Endodermal cell (in vitro differentiated cells): ENCODE measurements around the gene CYB561D2. TPM values are rescaled to one million over a fixed set of nuclear protein-coding genes. Genes with fewer than 3 reads are reported as not detected.

Experiments used
- DNase-seq: peaks from one replicate; pipeline ENCODE4 v3.0.0-alpha.2; 2017
- H3K27ac ChIP-seq: 2 replicates; pipeline ENCODE4 v1.5.1; 2013; ENCODE audit warnings: mild to moderate bottlenecking, low read depth, low read length, moderate library complexity
- H3K27me3 ChIP-seq: 2 replicates; pipeline ENCODE4 v1.6.1; 2013; ENCODE audit warnings: mild to moderate bottlenecking, low read length, moderate library complexity; ENCODE audit not compliant: insufficient read depth, control insufficient read depth, poor library complexity, severe bottlenecking
- H3K36me3 ChIP-seq: 2 replicates; pipeline ENCODE4 v1.7.0; 2013; ENCODE audit warnings: mild to moderate bottlenecking, low read length, moderate library complexity; ENCODE audit not compliant: control insufficient read depth, insufficient read depth
- H3K4me1 ChIP-seq: one replicate; pipeline ENCODE4 v1.7.0; 2013; ENCODE audit warnings: low read length; ENCODE audit not compliant: control insufficient read depth, insufficient read depth
- H3K4me3 ChIP-seq: 2 replicates; pipeline ENCODE4 v1.5.1; 2013; ENCODE audit warnings: mild to moderate bottlenecking, low read length, moderate library complexity
- H3K9ac ChIP-seq: 2 replicates; pipeline ENCODE4 v1.6.1; 2013; ENCODE audit warnings: mild to moderate bottlenecking, low read length, moderate library complexity; ENCODE audit not compliant: poor library complexity, severe bottlenecking; ENCODE audit errors: extremely low read depth
- H3K9me3 ChIP-seq: 2 replicates; pipeline ENCODE4 v1.6.1; 2013; ENCODE audit warnings: mild to moderate bottlenecking, low read length, moderate library complexity; ENCODE audit not compliant: control insufficient read depth
- H3K27ac Mint-ChIP-seq: 2 replicates; pipeline ENCODE4 v1.8.0; 2020; ENCODE audit warnings: mixed read lengths
- H3K27me3 Mint-ChIP-seq: 2 replicates; pipeline ENCODE4 v1.8.0; 2021; ENCODE audit warnings: mild to moderate bottlenecking, mixed read lengths; ENCODE audit not compliant: insufficient read depth
- H3K36me3 Mint-ChIP-seq: 2 replicates; pipeline ENCODE4 v1.8.0; 2020; ENCODE audit warnings: low read depth, mixed read lengths
- H3K4me1 Mint-ChIP-seq: 2 replicates; pipeline ENCODE4 v1.8.0; 2020; ENCODE audit warnings: mixed read lengths
- H3K4me3 Mint-ChIP-seq: 2 replicates; pipeline ENCODE4 v1.8.0; 2020; ENCODE audit warnings: mild to moderate bottlenecking, moderate library complexity, mixed read lengths
- H3K9me3 Mint-ChIP-seq: 2 replicates; pipeline ENCODE4 v1.8.0; 2020; ENCODE audit warnings: mild to moderate bottlenecking, mixed read lengths
- WGBS, 2 experiments: methylation state at CpG; one replicate each; pipeline versions ENCODE4 v1.1.5 to v1.1.7; 2013; ENCODE audit warnings: missing lambda C conversion rate in 2 of 2, mixed read lengths in 1 of 2; ENCODE audit not compliant: insufficient coverage in 1 of 2, insufficient read length in 1 of 2; 5-methylcytosine and 5-hydroxymethylcytosine counted together
- total RNA-seq, 2 donors: library from RNA; stranded (reverse); fragmentation: NEBNext Ultra II Directional in 1 of 2; extraction: Animal tissue kit (Norgen Biotek cat#: 25700) in 1 of 2; gene quantifications; 2 replicates in 1 of 2; 3 replicates in 1 of 2; pipeline ENCODE4 v1.2.1, GENCODE V29; 2021
- TF ChIP-seq, protein P1 (sequence below): fragments of 200-600 bp; sonication (generic); conservative IDR thresholded peaks from 2 replicates; pipeline ENCODE4 v1.5.0; 2021; ENCODE audit warnings: antibody characterized with exemption, mild to moderate bottlenecking

The CYB561D2 gene
- total RNA-seq, 2 donors from 2014 or later = 8.5 to 14.6 TPM

GRCh38 chr3:50380405-50381085, 29.9 kb downstream of the CYB561D2 start:
- Mint-ChIP-seq H3K27ac (no peak overlapping the region), H3K4me3 (no peak overlapping the region), H3K36me3 (no peaks in the 10 kb centered on the region), H3K4me1 (peaks cover 2% of the 10 kb centered on the region), H3K27me3 (no peaks in the 10 kb centered on the region), H3K9me3 (no peaks in the 10 kb centered on the region)
- no peak for DNase-seq
- no peak overlapping the region for H3K9ac ChIP-seq
- H3K9me3 ChIP-seq = no peaks in the 10 kb centered on the region
- TF ChIP-seq, protein P1, sequence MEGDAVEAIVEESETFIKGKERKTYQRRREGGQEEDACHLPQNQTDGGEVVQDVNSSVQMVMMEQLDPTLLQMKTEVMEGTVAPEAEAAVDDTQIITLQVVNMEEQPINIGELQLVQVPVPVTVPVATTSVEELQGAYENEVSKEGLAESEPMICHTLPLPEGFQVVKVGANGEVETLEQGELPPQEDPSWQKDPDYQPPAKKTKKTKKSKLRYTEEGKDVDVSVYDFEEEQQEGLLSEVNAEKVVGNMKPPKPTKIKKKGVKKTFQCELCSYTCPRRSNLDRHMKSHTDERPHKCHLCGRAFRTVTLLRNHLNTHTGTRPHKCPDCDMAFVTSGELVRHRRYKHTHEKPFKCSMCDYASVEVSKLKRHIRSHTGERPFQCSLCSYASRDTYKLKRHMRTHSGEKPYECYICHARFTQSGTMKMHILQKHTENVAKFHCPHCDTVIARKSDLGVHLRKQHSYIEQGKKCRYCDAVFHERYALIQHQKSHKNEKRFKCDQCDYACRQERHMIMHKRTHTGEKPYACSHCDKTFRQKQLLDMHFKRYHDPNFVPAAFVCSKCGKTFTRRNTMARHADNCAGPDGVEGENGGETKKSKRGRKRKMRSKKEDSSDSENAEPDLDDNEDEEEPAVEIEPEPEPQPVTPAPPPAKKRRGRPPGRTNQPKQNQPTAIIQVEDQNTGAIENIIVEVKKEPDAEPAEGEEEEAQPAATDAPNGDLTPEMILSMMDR = no peak
- WGBS, 2 experiments = 93 to 95% methylated on average over 9 to 17 of the region's 17 CpGs
- no peaks in the 10 kb centered on the region for H3K27me3 ChIP-seq
- H3K4me1 ChIP-seq = no peaks in the 10 kb centered on the region
- H3K36me3 ChIP-seq = no peaks in the 10 kb centered on the region
- no peak overlapping the region for H3K4me3 ChIP-seq
- no peak overlapping the region for H3K27ac ChIP-seq

- no peaks in the 10 kb centered on the region for H3K9me3 Mint-ChIP-seq
- 90 to 100% methylated on average over 3 to 4 of the region's 4 CpGs for WGBS, 2 experiments
- no peak overlapping the region for H3K27ac ChIP-seq
Measured at GRCh38 chr3:50381383-50381782, 30.7 kb downstream of the CYB561D2 start.

DNA sequence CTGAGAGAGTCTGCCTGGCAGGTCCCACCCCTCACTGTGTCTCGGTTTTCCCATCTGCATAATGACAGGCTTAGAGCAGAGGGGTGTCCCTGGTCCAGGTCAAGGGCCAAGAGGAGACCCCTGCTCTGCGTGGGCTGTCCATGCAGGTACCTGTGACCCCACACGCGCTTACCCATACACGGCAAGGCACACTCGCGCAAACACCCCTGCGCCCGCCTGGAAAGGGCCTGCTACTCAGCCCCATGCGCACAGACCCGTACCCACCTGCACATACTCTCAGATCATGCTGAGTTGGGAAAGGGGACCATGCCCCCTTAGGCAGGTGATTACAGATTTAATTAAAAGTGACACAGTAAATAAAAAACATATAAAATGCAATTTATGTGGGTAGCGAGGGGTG, 32.1 kb downstream of the CYB561D2 start:
- H3K4me3 ChIP-seq = no peak overlapping the region
- Mint-ChIP-seq H3K27me3 (no peaks in the 10 kb centered on the region), H3K27ac (no peak overlapping the region), H3K36me3 (no peaks in the 10 kb centered on the region), H3K4me3 (no peak overlapping the region), H3K9me3 (no peaks in the 10 kb centered on the region), H3K4me1 (peaks cover 7% of the 10 kb centered on the region)
- 91 to 100% methylated on average over 1 to 12 of the region's 12 CpGs for WGBS, 2 experiments
- no peaks in the 10 kb centered on the region for H3K36me3 ChIP-seq
- no peaks in the 10 kb centered on the region for H3K27me3 ChIP-seq
- H3K9ac ChIP-seq = no peak overlapping the region
- no peaks in the 10 kb centered on the region for H3K9me3 ChIP-seq
- H3K27ac ChIP-seq = no peak overlapping the region
- H3K4me1 ChIP-seq = peaks cover 7% of the 10 kb centered on the region
- no peak for DNase-seq
- TF ChIP-seq, protein P1 = no peak

More at GRCh38 chr3:50381383-50381782, 30.7 kb downstream of the CYB561D2 start:
- peaks cover 7% of the 10 kb centered on the region for H3K4me1 ChIP-seq
- Mint-ChIP-seq H3K27me3 (no peaks in the 10 kb centered on the region), H3K4me1 (peaks cover 7% of the 10 kb centered on the region), H3K4me3 (no peak overlapping the region), H3K36me3 (no peaks in the 10 kb centered on the region), H3K27ac (no peak overlapping the region)
- no peaks in the 10 kb centered on the region for H3K27me3 ChIP-seq
- H3K4me3 ChIP-seq = no peak overlapping the region
- H3K9me3 ChIP-seq = no peaks in the 10 kb centered on the region
- no peak overlapping the region for H3K9ac ChIP-seq
- TF ChIP-seq, protein P1 = no peak
- no peaks in the 10 kb centered on the region for H3K36me3 ChIP-seq
- DNase-seq = no peak
